Measurements from ENCODE around the gene COL19A1. TPM values are rescaled to one million over a fixed set of nuclear protein-coding genes. Genes with fewer than 3 reads are reported as not detected.
"Not testable (repeated sequence)": the region's sequence is repeated elsewhere in the genome, so short reads cannot be mapped to it uniquely, and the experiment has no call there.

COL19A1 gene
- total RNA-seq, 1 donor from 2014 or later = not detected

DNA sequence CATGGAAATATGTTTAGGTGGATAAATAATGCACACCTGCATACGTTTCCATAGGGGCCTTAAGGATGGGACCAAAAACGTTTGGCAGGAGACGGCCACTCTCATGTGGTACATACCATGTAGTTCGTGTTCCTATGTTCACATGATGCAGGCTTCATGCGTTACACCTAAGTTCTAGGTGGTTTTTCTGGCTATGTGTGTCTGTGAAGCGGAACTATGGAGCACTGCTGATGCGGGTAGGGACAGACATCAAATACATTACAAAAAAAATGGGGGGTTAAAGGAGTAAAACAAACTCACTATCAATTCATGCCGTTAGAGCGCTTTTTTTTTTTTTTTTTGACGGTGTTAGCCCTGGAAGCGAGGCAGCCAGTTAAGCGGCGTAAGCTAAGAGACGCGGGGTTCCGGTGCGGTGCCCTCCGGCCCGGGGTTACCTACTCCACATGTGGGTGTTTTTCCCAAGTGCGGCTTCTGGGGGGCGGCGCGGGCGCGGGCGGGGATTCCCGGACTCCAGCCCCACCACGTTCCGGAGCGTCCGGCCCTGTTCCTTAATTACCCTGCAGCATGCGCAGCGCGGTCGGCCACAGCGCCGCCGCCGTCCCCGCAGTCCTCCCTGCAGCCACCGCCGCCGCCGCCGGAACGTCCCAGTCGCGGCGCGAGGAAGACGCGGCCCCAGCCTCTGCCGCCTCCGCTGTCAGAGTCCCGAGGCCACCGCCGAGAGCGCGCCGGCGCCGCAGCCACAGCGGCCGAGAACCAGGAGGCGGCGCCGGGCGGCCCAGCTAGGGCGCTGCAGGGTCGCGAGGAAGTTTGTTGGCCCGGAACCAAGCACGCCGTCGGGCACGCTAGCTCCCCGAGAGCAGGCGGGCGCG is 648 bp downstream of the COL19A1 start:
- no peak for DNase-seq (ENCODE audit: low read depth, low spot score)

DNA sequence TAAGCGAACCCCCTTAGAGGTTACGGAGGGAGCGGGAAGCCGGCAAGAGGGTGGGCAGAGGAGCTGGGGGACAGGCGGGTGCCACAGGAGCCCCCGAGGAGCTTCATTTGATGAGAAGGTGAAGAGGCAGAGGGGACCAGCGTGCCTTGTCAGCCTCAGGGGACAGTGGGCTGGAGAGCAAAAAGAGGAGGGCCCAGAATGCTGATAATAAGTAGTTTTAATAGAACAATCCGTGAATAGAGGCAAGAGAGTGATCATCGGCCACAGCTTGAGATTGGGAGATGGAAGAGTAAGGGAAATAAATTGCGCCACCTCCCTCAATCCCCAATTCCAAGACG is 1.3 kb downstream of the COL19A1 start:
- no peak for DNase-seq (ENCODE audit: low read depth, low spot score)

GRCh38 chr6:69868252-69868804 is 2.0 kb downstream of the COL19A1 start:
- DNase-seq (ENCODE audit: low read depth, low spot score) = no peak

- no peak for DNase-seq (ENCODE audit: low read depth, low spot score)
Observed at GRCh38 chr6:69868961-69869360, 2.6 kb downstream of the COL19A1 start.

DNA sequence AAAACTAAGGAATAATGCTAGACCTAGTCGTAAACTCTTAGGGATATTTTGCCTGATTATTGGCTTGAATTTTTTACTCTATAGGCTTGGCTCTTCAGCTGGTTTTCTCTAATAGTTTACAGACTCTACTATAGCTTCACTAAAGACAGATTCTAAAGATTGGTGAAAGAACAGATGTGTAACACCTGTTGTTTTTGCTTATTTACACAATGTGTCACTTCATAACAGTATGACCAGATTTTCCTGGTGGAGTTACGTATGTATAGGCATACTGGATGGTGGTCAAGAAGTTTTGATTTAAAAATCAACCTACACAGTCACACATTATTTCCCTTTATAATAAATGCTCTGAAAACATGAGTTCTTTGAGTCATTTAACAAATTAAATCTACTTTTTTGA is 4.8 kb downstream of the COL19A1 start:
- no peak for DNase-seq (ENCODE audit: low read depth, low spot score)

DNA sequence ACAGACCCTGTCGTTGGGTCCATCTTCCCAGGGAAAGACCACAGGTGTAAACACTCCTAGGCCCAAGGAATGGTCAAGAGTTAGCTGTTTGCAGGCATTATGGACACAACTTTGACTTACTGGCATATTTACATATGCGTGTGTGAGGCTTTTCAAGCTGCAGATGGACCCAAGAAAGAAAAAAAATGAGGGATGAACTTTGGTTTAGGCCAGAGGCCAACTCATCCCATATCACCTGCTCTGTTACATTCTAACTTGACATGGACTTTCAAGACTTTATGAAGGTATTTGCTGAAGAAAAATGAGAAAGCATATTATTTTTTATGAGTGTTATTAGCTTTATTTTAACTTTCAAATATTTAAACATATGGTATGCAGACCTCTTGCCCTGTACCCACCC is 6.9 kb downstream of the COL19A1 start:
- DNase-seq (ENCODE audit: low read depth, low spot score) = no peak

DNA sequence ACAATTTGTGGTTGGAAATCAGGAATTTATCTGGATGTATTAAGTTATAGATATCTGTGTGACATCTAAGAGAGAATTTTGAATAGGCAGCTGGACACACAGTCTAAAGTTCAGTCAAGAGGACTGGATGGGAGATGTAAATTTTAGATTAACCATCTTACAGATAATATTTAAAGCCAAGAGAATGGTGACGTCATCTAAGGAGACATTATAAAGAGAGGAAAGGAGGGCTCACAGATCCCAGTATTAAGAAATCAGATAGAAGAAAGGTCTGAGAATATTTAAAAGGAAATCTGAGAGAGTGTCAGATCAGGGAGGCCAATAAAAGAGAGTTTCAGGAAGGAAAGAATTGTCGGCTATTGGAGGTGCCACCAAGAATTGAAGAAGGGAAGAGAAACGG is 9.4 kb downstream of the COL19A1 start:
- DNase-seq (ENCODE audit: low read depth, low spot score) = no peak

- DNase-seq (ENCODE audit: low read depth, low spot score) = no peak
Observed at GRCh38 chr6:69878795-69879194, 12.4 kb downstream of the COL19A1 start.

DNA sequence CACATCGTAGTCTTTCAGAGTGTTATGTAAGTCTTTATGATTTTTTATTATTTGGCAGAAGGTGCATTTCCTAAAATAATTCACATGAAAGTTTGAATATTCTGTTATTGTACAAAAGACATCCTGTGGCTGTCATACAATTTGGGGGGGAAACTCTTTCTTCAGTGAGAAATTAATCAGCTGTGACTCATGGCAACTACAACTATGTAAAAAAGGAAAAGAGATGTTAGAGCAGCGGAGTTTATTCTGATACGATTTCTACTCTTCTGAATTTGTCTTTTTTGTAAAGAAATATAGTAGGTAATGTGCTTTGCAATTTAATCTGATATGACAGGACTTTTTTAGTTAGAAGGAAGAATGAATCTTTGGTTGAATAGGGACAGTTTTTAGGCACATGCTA is 14.2 kb downstream of the COL19A1 start:
- no peak for DNase-seq (ENCODE audit: low read depth, low spot score)

DNA sequence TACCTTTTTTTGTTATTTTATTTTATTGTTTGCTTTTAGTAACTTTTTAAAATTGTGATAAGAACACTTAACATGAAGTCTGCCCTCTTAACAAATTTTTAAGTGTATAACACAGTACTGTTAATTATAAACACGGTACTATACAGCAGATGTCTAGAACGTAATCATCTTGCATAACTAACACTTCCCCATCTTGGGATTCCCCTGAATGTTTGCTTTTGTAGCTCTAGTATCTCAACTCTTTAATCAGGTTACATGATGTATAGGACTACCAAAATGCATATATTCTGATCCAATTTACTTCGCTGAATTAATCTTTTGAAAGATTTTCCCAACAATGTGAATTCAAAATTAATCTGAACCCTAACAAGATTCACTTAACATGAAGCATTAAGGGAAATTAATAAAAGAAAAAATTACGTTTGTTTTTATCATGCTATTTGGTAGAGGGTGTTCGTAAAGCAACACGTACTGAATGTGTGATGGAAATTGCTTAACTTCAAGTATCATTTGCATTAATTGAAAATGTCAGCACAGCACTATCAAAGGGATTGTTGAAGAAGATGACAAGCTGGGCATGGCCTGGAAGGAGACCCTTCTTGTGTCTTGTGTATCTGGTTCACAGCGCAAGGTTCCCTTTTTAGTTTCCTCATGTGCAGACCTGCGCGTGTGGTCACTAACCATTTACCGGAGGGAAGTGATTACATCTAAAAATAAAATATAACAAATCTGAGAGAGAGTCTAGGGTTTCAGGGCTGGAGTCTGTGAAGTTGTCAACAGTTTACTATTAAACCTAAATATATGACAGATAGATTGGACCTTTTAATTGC is 15.2 kb downstream of the COL19A1 start:
- no peak for DNase-seq (ENCODE audit: low read depth, low spot score)

DNA sequence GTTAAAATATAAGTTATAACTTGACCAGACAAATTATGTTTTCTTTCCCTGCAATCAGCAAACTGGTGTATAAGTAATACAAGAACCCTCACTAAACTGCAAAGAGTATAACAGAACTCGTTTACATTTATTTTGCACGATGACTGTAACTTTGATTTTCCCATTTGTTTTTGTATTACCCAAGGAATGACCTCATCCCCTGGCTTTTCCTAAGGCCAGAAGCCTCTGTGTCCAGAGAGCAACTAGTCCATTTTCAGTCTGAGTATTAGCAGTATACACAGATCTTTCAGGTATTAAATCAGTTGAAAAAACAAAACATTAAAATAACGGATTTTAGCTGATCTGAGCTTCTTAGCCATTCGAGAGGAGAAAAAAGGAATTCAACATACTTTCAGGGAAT is 17.2 kb downstream of the COL19A1 start:
- no peak for DNase-seq (ENCODE audit: low read depth, low spot score)

DNA sequence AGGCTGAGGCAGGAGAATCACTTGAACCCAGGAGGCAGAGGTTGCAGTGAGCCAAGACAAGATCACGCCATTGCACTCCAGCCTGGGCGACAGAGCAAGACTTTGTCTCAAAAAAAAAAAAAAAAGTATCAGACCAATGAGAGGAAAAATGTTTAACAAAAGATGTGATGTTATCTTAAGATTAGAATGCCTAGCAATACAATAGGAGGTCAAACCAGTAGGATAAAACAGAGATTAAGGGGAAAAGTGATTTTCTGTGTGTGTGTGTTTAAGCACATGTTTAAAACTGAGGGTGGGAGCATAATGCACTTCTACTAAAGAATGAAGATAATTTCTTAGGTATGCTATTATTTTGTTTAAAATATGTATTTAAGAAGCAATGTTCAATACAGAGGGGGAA is 17.9 kb downstream of the COL19A1 start:
- no peak for DNase-seq (ENCODE audit: low read depth, low spot score)

GRCh38 chr6:69887026-69887425 is 20.7 kb downstream of the COL19A1 start:
- no peak for DNase-seq (ENCODE audit: low read depth, low spot score)

- no peak for DNase-seq (ENCODE audit: low read depth, low spot score)
Observed at GRCh38 chr6:69887714-69888345, 21.5 kb downstream of the COL19A1 start.

DNA sequence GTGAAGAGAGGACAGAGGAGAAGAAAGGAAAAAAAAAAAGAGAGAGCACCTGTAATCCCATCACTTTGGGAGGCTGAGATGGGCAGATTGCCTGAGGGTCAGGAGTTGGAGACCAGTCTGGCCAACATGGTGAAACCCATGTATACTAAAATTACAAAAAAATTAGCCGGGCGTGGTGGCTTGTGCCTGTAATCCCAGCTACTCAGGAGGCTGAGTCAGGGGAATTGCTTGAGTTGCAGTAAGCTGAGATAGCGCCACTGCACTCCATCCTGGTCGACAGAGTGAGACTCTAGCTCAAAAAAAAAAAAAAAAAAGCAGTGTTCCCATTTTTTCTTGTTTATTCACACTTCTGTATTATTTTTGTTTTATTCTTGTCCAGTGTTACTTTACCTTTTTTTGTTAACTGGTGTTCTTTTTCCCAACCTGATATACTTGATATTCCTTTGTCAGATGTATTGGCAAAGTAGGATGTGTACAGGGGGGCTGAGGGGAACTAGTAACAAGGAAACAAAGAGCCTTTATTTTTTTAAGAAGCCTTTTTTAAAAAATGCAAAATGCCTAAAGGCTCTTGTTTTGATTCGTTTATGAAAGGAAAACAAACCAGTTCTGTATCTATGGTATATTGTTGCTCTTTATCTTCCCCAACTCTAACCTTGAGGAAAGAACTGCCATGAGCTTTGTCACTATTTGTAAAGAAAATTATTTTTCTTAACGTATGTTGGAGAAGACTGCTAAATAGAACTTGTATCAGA is 22.3 kb downstream of the COL19A1 start:
- no peak for DNase-seq (ENCODE audit: low read depth, low spot score)

GRCh38 chr6:69889234-69889974 is 23.0 kb downstream of the COL19A1 start:
- DNase-seq (ENCODE audit: low read depth, low spot score) = not testable (repeated sequence)

DNA sequence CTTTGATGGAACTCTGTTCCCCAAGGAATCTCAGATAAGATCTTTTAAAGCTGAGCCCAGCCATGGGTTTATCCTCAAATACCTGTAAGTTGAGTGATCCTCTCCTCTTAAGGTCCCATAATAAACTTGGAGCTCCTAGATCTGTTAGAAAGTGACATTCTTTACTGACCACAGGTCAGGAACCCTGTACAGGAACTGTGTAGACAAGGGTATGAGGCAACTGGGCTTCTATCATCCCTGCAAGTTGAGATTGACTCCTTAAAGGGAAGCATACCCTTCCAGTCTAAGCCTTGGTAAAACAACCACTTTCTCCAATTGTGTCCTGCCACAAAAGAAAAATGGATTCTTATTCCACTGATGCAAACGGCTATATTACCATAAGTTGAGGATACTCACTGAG is 26.2 kb downstream of the COL19A1 start:
- DNase-seq (ENCODE audit: low read depth, low spot score) = not testable (repeated sequence)

GRCh38 chr6:69893266-69893665 is 26.9 kb downstream of the COL19A1 start:
- not testable (repeated sequence) for DNase-seq (ENCODE audit: low read depth, low spot score)

- no peak for DNase-seq (ENCODE audit: low read depth, low spot score)
Observed at GRCh38 chr6:69894578-69895347, 28.4 kb downstream of the COL19A1 start.

DNA sequence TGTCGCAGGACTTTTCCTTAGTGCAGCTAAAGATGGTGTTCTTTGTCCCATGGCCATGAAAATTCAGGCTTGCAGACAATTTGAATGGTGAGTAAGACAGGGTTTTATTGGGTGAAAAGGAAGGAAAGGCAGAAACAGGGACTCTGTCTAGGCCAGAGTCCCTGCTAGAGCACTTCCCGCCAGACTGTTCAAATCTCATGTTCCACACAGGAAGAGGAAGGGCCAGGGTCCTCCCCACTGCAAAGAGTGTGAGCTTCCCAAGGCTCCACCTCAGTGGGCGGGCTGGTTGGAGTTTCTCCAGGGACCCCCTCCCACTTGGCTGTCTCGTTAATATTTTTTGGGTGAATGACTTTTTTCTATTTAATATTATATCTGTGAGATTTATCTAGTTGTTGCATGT is 29.0 kb downstream of the COL19A1 start:
- no peak for DNase-seq (ENCODE audit: low read depth, low spot score)
